H1 (cell line): Measurements from ENCODE around the gene ZNF23. TPM values are rescaled to one million over a fixed set of nuclear protein-coding genes. Genes with fewer than 3 reads are reported as not detected.

ENCODE experiments used
- CTCF ChIA-PET: fragments of 300-600 bp; sonication (Branson Sonifier 250); formaldehyde crosslinking; loops from one replicate; lab custom pipeline; 2021; ENCODE audit not compliant: partially characterized antibody; lab: Charles Lee
- POLR2A ChIA-PET: fragments of 300-600 bp; sonication (Branson Sonifier 250); formaldehyde crosslinking; loops from one replicate; lab custom pipeline; 2021; ENCODE audit warnings: inconsistent platforms; ENCODE audit not compliant: partially characterized antibody; lab: Charles Lee
- DNase-seq, 2 experiments: peaks; one replicate each; pipeline versions ENCODE4 v3.0.0 to v3.0.0-alpha.2; 2010 to 2022; ENCODE audit warnings: low spot score in 2 of 2, low read depth in 1 of 2, mixed read lengths in 1 of 2
- FAIRE-seq: peaks from 2 replicates; lab custom pipeline; 2011; peaks lifted over from hg19 to GRCh38; lab: Jason Lieb, UNC
- H2AFZ ChIP-seq: 2 replicates; pipeline ENCODE4 v1.8.1; 2012; ENCODE audit warnings: low read length, inconsistent platforms
- H2AK5ac ChIP-seq: 2 replicates; pipeline ENCODE4 v1.6.1; 2013; ENCODE audit warnings: low read depth, low read length
- H2BK120ac ChIP-seq: replicated peaks from 2 replicates; pipeline ENCODE3; 2013; ENCODE audit warnings: low read depth, low read length, inconsistent platforms
- H2BK12ac ChIP-seq: 2 replicates; pipeline ENCODE4 v1.6.1; 2013; ENCODE audit warnings: low read depth, low read length
- H2BK15ac ChIP-seq: 2 replicates; pipeline ENCODE4 v1.6.1; 2013; ENCODE audit warnings: low read length
- H2BK20ac ChIP-seq: 2 replicates; pipeline ENCODE4 v1.6.1; 2013; ENCODE audit warnings: low read length
- H2BK5ac ChIP-seq: 2 replicates; pipeline ENCODE4 v1.6.1; 2013; ENCODE audit warnings: low read depth, low read length
- H3K14ac ChIP-seq: 2 replicates; pipeline ENCODE4 v1.6.1; 2013; ENCODE audit warnings: inconsistent platforms; ENCODE audit not compliant: insufficient read length
- H3K18ac ChIP-seq: 2 replicates; pipeline ENCODE4 v1.6.1; 2013; ENCODE audit warnings: low read length; ENCODE audit errors: extremely low read depth
- H3K23ac ChIP-seq: 2 replicates; pipeline ENCODE4 v1.6.1; 2013; ENCODE audit warnings: inconsistent platforms; ENCODE audit not compliant: insufficient read length
- H3K23me2 ChIP-seq: 2 replicates; pipeline ENCODE4 v1.6.1; 2013; ENCODE audit warnings: low read depth, low read length
- H3K27ac ChIP-seq: 2 replicates; pipeline ENCODE4 v1.6.1; 2011; ENCODE audit warnings: low read depth, low read length, inconsistent platforms
- H3K27me3 ChIP-seq, 4 experiments: replicated peaks in 1 of 4; 1 replicate in 1 of 4; 2 replicates in 3 of 4; pipeline versions ENCODE4 v1.6.1 to v1.8.1; 2011 to 2013; ENCODE audit warnings: low read length in 3 of 4, mild to moderate bottlenecking in 3 of 4, inconsistent platforms in 2 of 4, mixed read lengths in 2 of 4, moderate library complexity in 1 of 4; ENCODE audit not compliant: control insufficient read depth in 3 of 4, insufficient read depth in 3 of 4; ENCODE audit errors: extremely low read depth in 1 of 4
- H3K36me3 ChIP-seq, 4 experiments: 2 replicates each; pipeline versions ENCODE4 v1.6.1 to v1.8.1; 2011 to 2013; ENCODE audit warnings: mild to moderate bottlenecking in 4 of 4, low read length in 3 of 4, moderate library complexity in 2 of 4, control low read depth in 1 of 4, inconsistent platforms in 1 of 4; ENCODE audit not compliant: insufficient read depth in 4 of 4, control insufficient read depth in 2 of 4
- H3K4ac ChIP-seq: replicated peaks from 2 replicates; pipeline ENCODE3; 2013; ENCODE audit warnings: low read length, low read depth, mixed read lengths, inconsistent platforms; ENCODE audit not compliant: insufficient read length
- H3K4me1 ChIP-seq, 4 experiments: replicated peaks in 1 of 4; 1 replicate in 1 of 4; 2 replicates in 3 of 4; pipeline versions ENCODE4 v1.6.1 to v1.8.1; 2011 to 2013; ENCODE audit warnings: low read length in 3 of 4, inconsistent platforms in 2 of 4, mixed read lengths in 1 of 4; ENCODE audit not compliant: insufficient read depth in 4 of 4, control insufficient read depth in 3 of 4
- H3K4me2 ChIP-seq, 2 experiments: 2 replicates each; pipeline versions ENCODE4 v1.6.1 to v1.8.1; 2011 to 2013; ENCODE audit warnings: low read depth in 2 of 2, low read length in 2 of 2, control low read depth in 1 of 2, inconsistent platforms in 1 of 2, mild to moderate bottlenecking in 1 of 2; ENCODE audit not compliant: insufficient read depth in 1 of 2
- H3K4me3 ChIP-seq, 4 experiments: fragments of 200-600, 300-600 bp in 1 of 4; sonication (generic), shearing (Covaris generic), sonication (Bioruptor Twin) in 1 of 4; 2 replicates each; pipeline versions ENCODE4 v1.5.1 to v1.8.1; 2011 to 2016; ENCODE audit warnings: low read length in 4 of 4, low read depth in 3 of 4, control low read depth in 2 of 4, inconsistent platforms in 2 of 4, mild to moderate bottlenecking in 2 of 4, mixed read lengths in 1 of 4, moderate library complexity in 1 of 4; ENCODE audit not compliant: insufficient read depth in 2 of 4; ENCODE audit errors: extremely low read depth in 1 of 4
- H3K56ac ChIP-seq: replicated peaks from 2 replicates; pipeline ENCODE3; 2013; ENCODE audit warnings: low read depth, mild to moderate bottlenecking, mixed read lengths, low read length, inconsistent platforms; ENCODE audit not compliant: insufficient read length
- H3K79me1 ChIP-seq: 2 replicates; pipeline ENCODE4 v1.6.1; 2013; ENCODE audit warnings: low read depth, low read length, control low read depth
- H3K79me2 ChIP-seq, 2 experiments: 2 replicates each; pipeline versions ENCODE4 v1.6.1 to v1.8.1; 2012 to 2013; ENCODE audit warnings: low read length in 2 of 2, mild to moderate bottlenecking in 2 of 2, inconsistent platforms in 1 of 2; ENCODE audit not compliant: insufficient read depth in 2 of 2, control insufficient read depth in 1 of 2
- H3K9ac ChIP-seq, 4 experiments: replicated peaks in 1 of 4; 1 replicate in 1 of 4; 2 replicates in 3 of 4; pipeline versions ENCODE4 v1.6.1 to v1.8.1; 2011 to 2013; ENCODE audit warnings: low read depth in 3 of 4, low read length in 3 of 4, control low read depth in 2 of 4, mild to moderate bottlenecking in 2 of 4, moderate library complexity in 2 of 4, inconsistent platforms in 1 of 4; ENCODE audit errors: extremely low read depth in 1 of 4
- H3K9me3 ChIP-seq, 2 experiments: 2 replicates each; pipeline versions ENCODE4 v1.6.1 to v1.8.1; 2012 to 2013; ENCODE audit warnings: mild to moderate bottlenecking in 2 of 2, moderate library complexity in 2 of 2, control low read depth in 1 of 2, inconsistent platforms in 1 of 2, low read depth in 1 of 2, low read length in 1 of 2, mixed read lengths in 1 of 2; ENCODE audit not compliant: insufficient read depth in 2 of 2
- H4K20me1 ChIP-seq, 2 experiments: replicated peaks in 1 of 2; 2 replicates each; pipeline versions ENCODE3 to v1.8.1; 2011 to 2013; ENCODE audit warnings: inconsistent platforms in 2 of 2, low read length in 2 of 2, mild to moderate bottlenecking in 1 of 2; ENCODE audit not compliant: insufficient read depth in 2 of 2, control insufficient read depth in 1 of 2
- H4K5ac ChIP-seq: 2 replicates; pipeline ENCODE4 v1.6.1; 2013; ENCODE audit warnings: low read length, low read depth, mixed read lengths, inconsistent platforms; ENCODE audit not compliant: insufficient read length
- H4K8ac ChIP-seq: 2 replicates; pipeline ENCODE4 v1.8.0; 2013; ENCODE audit warnings: mild to moderate bottlenecking, moderate library complexity, low read length, inconsistent platforms; ENCODE audit not compliant: insufficient read depth; ENCODE audit errors: extremely low read depth
- H4K91ac ChIP-seq: replicated peaks from 2 replicates; pipeline ENCODE3; 2013; ENCODE audit warnings: low read length, mixed read lengths, inconsistent platforms; ENCODE audit not compliant: insufficient read length
- BACH1 ChIP-seq: IDR thresholded peaks from 2 replicates; pipeline ENCODE4 v1.6.1; 2012; ENCODE audit warnings: low read length, improper control_type of control experiment
- CHD1 ChIP-seq: IDR thresholded peaks from 2 replicates; pipeline ENCODE4 v1.6.1; 2012; ENCODE audit warnings: low read depth, low read length, improper control_type of control experiment
- EP300 ChIP-seq, 2 experiments: IDR thresholded peaks; 1 replicate in 1 of 2; 2 replicates in 1 of 2; pipeline ENCODE4 v1.6.1; 2011 to 2012; ENCODE audit warnings: low read depth in 2 of 2, low read length in 2 of 2, mild to moderate bottlenecking in 2 of 2, borderline replicate concordance in 1 of 2, inconsistent platforms in 1 of 2, moderate library complexity in 1 of 2
- KDM4A ChIP-seq: IDR thresholded peaks from one replicate; pipeline ENCODE4 v1.7.1; 2012; ENCODE audit warnings: low read depth, mild to moderate bottlenecking, moderate library complexity, low read length, inconsistent platforms; ENCODE audit not compliant: severe bottlenecking
- MAFK ChIP-seq: IDR thresholded peaks from 2 replicates; pipeline ENCODE4 v1.6.1; 2012; ENCODE audit warnings: low read depth, mild to moderate bottlenecking, improper control_type of control experiment, low read length
- NANOG ChIP-seq: IDR thresholded peaks from 2 replicates; pipeline ENCODE4 v1.6.1; 2011; ENCODE audit warnings: low read length, low read depth, mild to moderate bottlenecking, inconsistent platforms; ENCODE audit not compliant: insufficient read depth, poor library complexity, severe bottlenecking
- POLR2AphosphoS5 ChIP-seq: IDR thresholded peaks from 2 replicates; pipeline ENCODE4 v1.6.1; 2011; ENCODE audit warnings: low read depth, low read length
- SP2 ChIP-seq: IDR thresholded peaks from 2 replicates; pipeline ENCODE4 v1.6.1; 2012; ENCODE audit warnings: mild to moderate bottlenecking, low read length, inconsistent platforms
- WGBS, 2 experiments: shearing (Covaris generic) in 1 of 2; methylation state at CpG; one replicate each; pipeline versions ENCODE4 v1.1.6 to v1.1.7; 2013 to 2015; ENCODE audit warnings: low lambda C conversion rate in 2 of 2, mixed read lengths in 2 of 2, inconsistent platforms in 1 of 2, low coverage in 1 of 2, missing lambda C conversion rate in 1 of 2; ENCODE audit not compliant: insufficient replicate concordance in 2 of 2, insufficient coverage in 1 of 2, insufficient read length in 1 of 2; ENCODE audit errors: extremely low coverage in 1 of 2, missing lambda C conversion rate in 1 of 2; 5-methylcytosine and 5-hydroxymethylcytosine counted together
- polyA plus RNA-seq, 7 experiments: library from polyadenylated mRNA; depleted of rRNA in 3 of 7; stranded (reverse) in 5 of 7; unstranded in 2 of 7; fragments of >200 nt in 5 of 7; fragments of 200-250 nt in 2 of 7; gene quantifications; 1 replicate in 5 of 7; 2 replicates in 1 of 7; 4 replicates in 1 of 7; pipeline versions ENCODE4 v1.2.1 to v1.2.3, GENCODE V29; 2011 to 2013; ENCODE audit warnings: missing spikeins in 2 of 7, mixed read lengths in 2 of 7
- total RNA-seq: library from RNA; stranded (reverse); fragmentation: NEBNext Ultra II Directional; extraction: Animal tissue kit (Norgen Biotek cat#: 25700); gene quantifications from 2 replicates; pipeline ENCODE4 v1.2.1, GENCODE V29; 2021
- TF ChIP-seq, protein P1 (sequence below): IDR thresholded peaks from 2 replicates; pipeline ENCODE4 v1.6.1; 2012; ENCODE audit warnings: low read length, inconsistent platforms

The ZNF23 gene
- total and polyA plus RNA-seq, 2 of the 8 experiments (the other 6 are each of a cell fraction or from before 2014, with no cell fraction given): 2.4 to 10.2 TPM

DNA sequence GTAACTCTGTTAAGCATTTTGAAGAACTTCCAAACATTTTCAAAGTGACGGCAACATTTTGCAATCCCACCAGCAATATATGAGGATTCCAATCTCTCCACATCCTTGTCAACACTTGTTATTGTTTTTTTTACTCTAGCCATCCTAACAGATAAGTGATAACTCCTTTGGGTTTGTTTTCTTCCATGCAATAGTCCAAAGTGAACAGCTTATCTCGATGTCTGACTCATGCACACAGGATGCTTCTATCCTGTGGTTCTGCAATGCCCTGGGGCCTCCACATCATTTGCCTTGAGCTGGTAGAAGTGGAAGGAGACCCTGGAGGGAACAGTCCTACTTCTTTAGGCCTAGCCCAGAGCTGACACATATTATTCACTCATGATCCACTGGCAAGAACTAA is 33.2 kb downstream of the ZNF23 start:
- Histone ChIP-seq H3K27me3 (peaks cover 0 to 11% (median 6%) of the 10 kb centered on the region in 4 experiments; a peak in 4 of 7 replicates), H3K9me3 (no peaks in the 10 kb centered on the region), H3K4me3 (no peak overlapping the region), H4K5ac (no peak overlapping the region), H3K36me3 (no peaks in the 10 kb centered on the region; a peak in 2 of 8 replicates), H2BK120ac (no peak overlapping the region), H3K79me1 (no peaks in the 10 kb centered on the region), H2BK12ac (no peak overlapping the region), H3K18ac (no peak overlapping the region), H2AFZ (no peak overlapping the region), H4K8ac (no peak overlapping the region), H3K23me2 (peaks cover 5% of the 10 kb centered on the region; the same call in 1 of the 2 replicates), H2BK5ac (no peak overlapping the region), H3K4me1 (peaks cover 0 to 5% (median 3%) of the 10 kb centered on the region in 4 experiments; a peak in 5 of 7 replicates), H3K9ac (no peak overlapping the region; a peak in 1 of 7 replicates), H4K91ac (no peak overlapping the region), H3K14ac (no peak overlapping the region), H2AK5ac (no peak overlapping the region), H3K23ac (no peak overlapping the region), H3K4me2 (no peak overlapping the region), H2BK20ac (no peak overlapping the region), H3K27ac (no peak overlapping the region), H2BK15ac (no peak overlapping the region), H4K20me1 (no peaks in the 10 kb centered on the region), H3K4ac (no peak overlapping the region), H3K79me2 (no peaks in the 10 kb centered on the region), H3K56ac (no peak overlapping the region)
- WGBS, 2 experiments: 91% methylated on average over 2 of the region's 2 CpGs; no CpG with 5 or more reads in 1 of the 2 experiments
- CTCF ChIA-PET: interaction anchor here (0.8 to 5.9 kb wide), 8 partner anchors 11 to 187 kb away, joined by 3 to 32 read pairs (median 6); partner anchors contain the start of gene CALB2
- POLR2A ChIA-PET: no interaction called here
- FAIRE-seq (no peak), DNase-seq (no peak)
- no peak for TF ChIP-seq KDM4A
- TF ChIP-seq EP300 (IDR thresholded peaks at IDR 0.05; ENCODE audit: borderline replicate concordance in 1 of 2, low read depth in 2 of 2, low read length in 2 of 2): no peak
- TF ChIP-seq NANOG: no peak
- TF ChIP-seq, protein P1, sequence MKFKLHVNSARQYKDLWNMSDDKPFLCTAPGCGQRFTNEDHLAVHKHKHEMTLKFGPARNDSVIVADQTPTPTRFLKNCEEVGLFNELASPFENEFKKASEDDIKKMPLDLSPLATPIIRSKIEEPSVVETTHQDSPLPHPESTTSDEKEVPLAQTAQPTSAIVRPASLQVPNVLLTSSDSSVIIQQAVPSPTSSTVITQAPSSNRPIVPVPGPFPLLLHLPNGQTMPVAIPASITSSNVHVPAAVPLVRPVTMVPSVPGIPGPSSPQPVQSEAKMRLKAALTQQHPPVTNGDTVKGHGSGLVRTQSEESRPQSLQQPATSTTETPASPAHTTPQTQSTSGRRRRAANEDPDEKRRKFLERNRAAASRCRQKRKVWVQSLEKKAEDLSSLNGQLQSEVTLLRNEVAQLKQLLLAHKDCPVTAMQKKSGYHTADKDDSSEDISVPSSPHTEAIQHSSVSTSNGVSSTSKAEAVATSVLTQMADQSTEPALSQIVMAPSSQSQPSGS: no peak
- TF ChIP-seq CHD1: no peak
- TF ChIP-seq BACH1: no peak
- TF ChIP-seq SP2: no peak
- TF ChIP-seq MAFK: no peak
- no peak for TF ChIP-seq POLR2AphosphoS5
